ENCODE data around the gene KCNG2. TPM values are rescaled to one million over a fixed set of nuclear protein-coding genes. Genes with fewer than 3 reads are reported as not detected.

KCNG2 gene
- polyA plus RNA-seq (2012; rRNA removed): not detected in 2 replicates
- polyA plus RNA-seq (2012; cell fraction: cytosol; rRNA removed): not detected in 2 replicates
- polyA plus RNA-seq (2012; cell fraction: nucleus; rRNA removed): not detected in 2 replicates

- no peaks in the 10 kb centered on the region for H3K4me1 ChIP-seq (ENCODE audit: control insufficient read depth in 1 of 2, insufficient read depth in 2 of 2, low read depth in 1 of 2, low read length in 1 of 2)
- H3K27me3 ChIP-seq (ENCODE audit: insufficient read depth): peaks cover 74% of the 10 kb centered on the region
- H3K36me3 ChIP-seq (replicated peaks in 1 of 2; ENCODE audit: control insufficient read depth in 1 of 2, insufficient read depth in 2 of 2, low read length in 1 of 2): no peaks in the 10 kb centered on the region
- no peak within 1 kb of the TSS for H3K27ac ChIP-seq (ENCODE audit: low read depth in 2 of 2, low read length in 1 of 2)
- POLR2A ChIA-PET: no interaction called here
- H3K9me2 ChIP-seq: no peaks in the 10 kb centered on the region
- H3K4me3 ChIP-seq (ENCODE audit: low read depth in 2 of 2, low read length in 1 of 2): no peak within 1 kb of the TSS
- H2AFZ ChIP-seq (ENCODE audit: low read depth): no peak within 1 kb of the TSS
- TF ChIP-seq CTCF (IDR thresholded peaks at IDR 0.05): 0 out of 2 replicates have a peak, but pooled peaks have one; percentile 7
- TF ChIP-seq RAD21 (IDR thresholded peaks at IDR 0.05; ENCODE audit: low read length): peak; percentile 24
- no peak for TF ChIP-seq MXI1 (IDR thresholded peaks at IDR 0.05; ENCODE audit: low read depth, low read length)
- no peak for TF ChIP-seq SIN3A (IDR thresholded peaks at IDR 0.05; ENCODE audit: borderline replicate concordance, low read depth, low read length)
- H3K9ac ChIP-seq: no peak within 1 kb of the TSS
- 1% methylated on average over 6 of the region's 92 CpGs for WGBS (ENCODE audit: low lambda C conversion rate)
- no peaks in the 10 kb centered on the region for H3K9me3 ChIP-seq
- CTCF ChIA-PET: no interaction called here
- H3F3A ChIP-seq (replicated peaks; ENCODE audit: insufficient read depth): no peaks in the 10 kb centered on the region
- no peak within 1 kb of the TSS for H3K4me2 ChIP-seq
- no peaks in the 10 kb centered on the region for H4K20me1 ChIP-seq (ENCODE audit: insufficient read depth)
- DNase-seq: peak; percentile 77
- no peaks in the 10 kb centered on the region for H3K79me2 ChIP-seq (ENCODE audit: insufficient read depth)
These were observed at the start of gene KCNG2 for GRCh38 chr18:79797518-79798345. KCNG2 (plus strand) TSS chr18:79797938; CDS start chr18:79863668, 65,730 bp downstream.

GRCh38 chr18:79748321-79749180 is 49.2 kb upstream of the KCNG2 start:
- POLR2A ChIA-PET: no interaction called here
- no peak overlapping the region for H3K9ac ChIP-seq
- WGBS (ENCODE audit: low lambda C conversion rate): 89% methylated on average over 31 of the region's 36 CpGs
- TF ChIP-seq EP300 (IDR thresholded peaks at IDR 0.05; ENCODE audit: borderline replicate concordance in 1 of 2, low read depth in 1 of 2, low read length in 1 of 2) (no peak), GABPA (IDR thresholded peaks at IDR 0.05; ENCODE audit: low read depth) (no peak), TEAD4 (IDR thresholded peaks at IDR 0.05; ENCODE audit: borderline replicate concordance, insufficient read depth) (no peak), YY1 (IDR thresholded peaks at IDR 0.05; ENCODE audit: low read depth) (no peak), USF2 (IDR thresholded peaks at IDR 0.05; ENCODE audit: borderline replicate concordance, low read depth, low read length) (no peak), RCOR1 (IDR thresholded peaks at IDR 0.05; ENCODE audit: low read length) (no peak), POLR2AphosphoS5 (IDR thresholded peaks at IDR 0.05; ENCODE audit: low read depth, low read length) (no peak), REST (IDR thresholded peaks at IDR 0.05; ENCODE audit: low read depth, low read length) (no peak), USF1 (IDR thresholded peaks at IDR 0.05; ENCODE audit: borderline replicate concordance, low read depth) (no peak), MXI1 (IDR thresholded peaks at IDR 0.05; ENCODE audit: low read depth, low read length) (no peak), GATA2 (CRISPR knock-in tag; IDR thresholded peaks at IDR 0.05) (no peak), RAD21 (IDR thresholded peaks at IDR 0.05; ENCODE audit: low read length) (no peak)
- TF ChIP-seq, protein P1, sequence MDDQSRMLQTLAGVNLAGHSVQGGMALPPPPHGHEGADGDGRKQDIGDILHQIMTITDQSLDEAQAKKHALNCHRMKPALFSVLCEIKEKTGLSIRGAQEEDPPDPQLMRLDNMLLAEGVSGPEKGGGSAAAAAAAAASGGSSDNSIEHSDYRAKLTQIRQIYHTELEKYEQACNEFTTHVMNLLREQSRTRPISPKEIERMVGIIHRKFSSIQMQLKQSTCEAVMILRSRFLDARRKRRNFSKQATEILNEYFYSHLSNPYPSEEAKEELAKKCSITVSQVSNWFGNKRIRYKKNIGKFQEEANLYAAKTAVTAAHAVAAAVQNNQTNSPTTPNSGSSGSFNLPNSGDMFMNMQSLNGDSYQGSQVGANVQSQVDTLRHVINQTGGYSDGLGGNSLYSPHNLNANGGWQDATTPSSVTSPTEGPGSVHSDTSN (IDR thresholded peaks at IDR 0.05): no peak

More at GRCh38 chr18:79748321-79749180, 49.2 kb upstream of the KCNG2 start:
- Histone ChIP-seq H3K4me3 (ENCODE audit: low read depth in 2 of 2, low read length in 1 of 2) (no peak overlapping the region), H3K9me3 (no peaks in the 10 kb centered on the region), H3K9me2 (no peaks in the 10 kb centered on the region), H3K4me1 (ENCODE audit: control insufficient read depth in 1 of 2, insufficient read depth in 2 of 2, low read depth in 1 of 2, low read length in 1 of 2) (no peaks in the 10 kb centered on the region), H3K79me2 (ENCODE audit: insufficient read depth) (no peaks in the 10 kb centered on the region), H3F3A (replicated peaks; ENCODE audit: insufficient read depth) (no peaks in the 10 kb centered on the region), H3K27me3 (ENCODE audit: insufficient read depth) (no peaks in the 10 kb centered on the region), H3K4me2 (no peak overlapping the region), H4K20me1 (ENCODE audit: insufficient read depth) (no peaks in the 10 kb centered on the region), H3K27ac (ENCODE audit: low read depth in 2 of 2, low read length in 1 of 2) (no peak overlapping the region), H2AFZ (ENCODE audit: low read depth) (no peak overlapping the region), H3K36me3 (replicated peaks in 1 of 2; ENCODE audit: control insufficient read depth in 1 of 2, insufficient read depth in 2 of 2, low read length in 1 of 2) (peaks cover 7 to 8% of the 10 kb centered on the region in 2 experiments)
- no peak for DNase-seq
- CTCF ChIA-PET: interaction anchor here (0.6 to 0.7 kb wide), 2 partner anchors 17 to 39 kb away, joined by 3 read pairs; no protein-coding TSS in a partner anchor

Measured in SK-N-SH (cell line).